OCI-LY1 (cell line): Measurements from ENCODE around the gene SPATA16.

Experiments used
- H2AFZ ChIP-seq: fragments of 200-600 bp; sonication (generic), shearing (Covaris generic); 2 replicates; pipeline ENCODE4 v1.6.0; 2014; ENCODE audit warnings: antibody characterized with exemption, mild to moderate bottlenecking, low read length
- H3F3A ChIP-seq: fragments of 200-600 bp; sonication (generic), shearing (Covaris generic); 2 replicates; pipeline ENCODE4 v1.6.0; 2014; ENCODE audit warnings: mild to moderate bottlenecking, antibody characterized with exemption, low read length, moderate library complexity; ENCODE audit not compliant: insufficient read depth
- H3K27ac ChIP-seq: fragments of 200-600 bp; sonication (generic); 2 replicates; pipeline ENCODE4 v1.5.1; 2014; ENCODE audit warnings: low read length, mixed run types, mild to moderate bottlenecking, low read depth; ENCODE audit not compliant: poor library complexity, severe bottlenecking
- H3K27me3 ChIP-seq: fragments of 200-600 bp; sonication (generic); 2 replicates; pipeline ENCODE4 v1.6.0; 2014; ENCODE audit warnings: antibody characterized with exemption, mild to moderate bottlenecking, low read length, moderate library complexity; ENCODE audit not compliant: insufficient read depth
- H3K36me3 ChIP-seq: fragments of 200-600 bp; sonication (generic); 2 replicates; pipeline ENCODE4 v1.6.1; 2014; ENCODE audit warnings: mild to moderate bottlenecking, antibody characterized with exemption, low read length, moderate library complexity, mixed read lengths; ENCODE audit not compliant: insufficient read depth
- H3K4me1 ChIP-seq: fragments of 200-600 bp; sonication (generic); 2 replicates; pipeline ENCODE4 v1.5.1; 2014; ENCODE audit warnings: mild to moderate bottlenecking, low read length, moderate library complexity; ENCODE audit not compliant: insufficient read depth, severe bottlenecking
- H3K4me2 ChIP-seq: fragments of 200-600 bp; sonication (generic), shearing (Covaris generic); 2 replicates; pipeline ENCODE4 v1.6.1; 2014; ENCODE audit warnings: low read length
- H3K4me3 ChIP-seq: fragments of 200-600 bp; sonication (generic); 2 replicates; pipeline ENCODE4 v1.5.1; 2014; ENCODE audit warnings: low read length, low read depth, mild to moderate bottlenecking, mixed read lengths; ENCODE audit not compliant: poor library complexity, severe bottlenecking
- H3K79me2 ChIP-seq: fragments of 200-600 bp; shearing (Covaris generic); 2 replicates; pipeline ENCODE4 v1.6.1; 2016; ENCODE audit warnings: mixed run types, low read length, mixed read lengths; ENCODE audit not compliant: insufficient read depth
- H3K9ac ChIP-seq: fragments of 200-600 bp; sonication (generic), shearing (Covaris generic); 2 replicates; pipeline ENCODE4 v1.6.1; 2014; ENCODE audit warnings: mild to moderate bottlenecking, low read length, mixed read lengths
- H3K9me2 ChIP-seq: fragments of 200-600 bp; sonication (generic), shearing (Covaris generic); 2 replicates; pipeline ENCODE4 v1.6.1; 2014; ENCODE audit warnings: low read depth, mild to moderate bottlenecking, low read length, mixed read lengths
- H3K9me3 ChIP-seq: fragments of 200-600 bp; shearing (Covaris generic); 2 replicates; pipeline ENCODE4 v1.6.1; 2014; ENCODE audit warnings: low read length, mixed read lengths
- H4K20me1 ChIP-seq: fragments of 200-600 bp; sonication (generic), shearing (Covaris generic); 2 replicates; pipeline ENCODE4 v1.6.0; 2016; ENCODE audit warnings: mild to moderate bottlenecking, low read length; ENCODE audit not compliant: insufficient read depth
- CTCF ChIP-seq: fragments of 200-600 bp; sonication (generic), shearing (Covaris generic); IDR thresholded peaks from 2 replicates; pipeline ENCODE4 v1.5.1; 2017; ENCODE audit warnings: mild to moderate bottlenecking, antibody characterized with exemption, low read length, moderate library complexity, mixed read lengths
- EZH2 ChIP-seq: fragments of 200-600 bp; sonication (generic), shearing (Covaris generic); IDR thresholded peaks from 2 replicates; pipeline ENCODE4 v1.8.0; 2017; ENCODE audit warnings: borderline replicate concordance, mixed run types, mild to moderate bottlenecking, antibody characterized with exemption, low read length, moderate library complexity, mixed read lengths

SPATA16 gene

GRCh38 chr3:173003471-173003870 is 137.6 kb downstream of the SPATA16 start:
- Histone ChIP-seq H4K20me1 (no peaks in the 10 kb centered on the region), H2AFZ (no peak overlapping the region), H3K4me2 (no peak overlapping the region), H3K4me1 (no peaks in the 10 kb centered on the region), H3K9me2 (no peaks in the 10 kb centered on the region), H3K79me2 (no peaks in the 10 kb centered on the region), H3K36me3 (no peaks in the 10 kb centered on the region), H3F3A (no peaks in the 10 kb centered on the region), H3K4me3 (no peak overlapping the region), H3K27ac (no peak overlapping the region), H3K27me3 (no peaks in the 10 kb centered on the region), H3K9me3 (no peaks in the 10 kb centered on the region), H3K9ac (no peak overlapping the region)
- TF ChIP-seq CTCF, result no peak
- no peak for TF ChIP-seq EZH2

GRCh38 chr3:173001622-173002021 is 139.4 kb downstream of the SPATA16 start:
- Histone ChIP-seq H3K4me1 (no peaks in the 10 kb centered on the region), H4K20me1 (no peaks in the 10 kb centered on the region), H3K9me3 (no peaks in the 10 kb centered on the region), H3F3A (no peaks in the 10 kb centered on the region), H3K79me2 (no peaks in the 10 kb centered on the region), H3K9me2 (no peaks in the 10 kb centered on the region), H3K27me3 (no peaks in the 10 kb centered on the region), H3K4me3 (no peak overlapping the region), H2AFZ (no peak overlapping the region), H3K27ac (no peak overlapping the region), H3K36me3 (no peaks in the 10 kb centered on the region), H3K9ac (no peak overlapping the region), H3K4me2 (no peak overlapping the region)
- TF ChIP-seq CTCF (no peak), EZH2 (no peak)

- Histone ChIP-seq H3K9ac (no peak overlapping the region), H3K9me3 (no peaks in the 10 kb centered on the region), H3K27me3 (no peaks in the 10 kb centered on the region), H3K79me2 (no peaks in the 10 kb centered on the region), H3K4me1 (no peaks in the 10 kb centered on the region), H3K4me2 (no peak overlapping the region), H2AFZ (no peak overlapping the region), H3K9me2 (no peaks in the 10 kb centered on the region), H3F3A (no peaks in the 10 kb centered on the region), H3K36me3 (no peaks in the 10 kb centered on the region), H4K20me1 (no peaks in the 10 kb centered on the region), H3K4me3 (no peak overlapping the region), H3K27ac (no peak overlapping the region)
- TF ChIP-seq CTCF (no peak), EZH2 (no peak)
Observed at GRCh38 chr3:173000553-173000952, 140.5 kb downstream of the SPATA16 start.
